ENCODE measurements around the gene RNF135.
"Not testable (repeated sequence)": the region's sequence is repeated elsewhere in the genome, so short reads cannot be mapped to it uniquely, and the experiment has no call there.

Gene RNF135

DNA sequence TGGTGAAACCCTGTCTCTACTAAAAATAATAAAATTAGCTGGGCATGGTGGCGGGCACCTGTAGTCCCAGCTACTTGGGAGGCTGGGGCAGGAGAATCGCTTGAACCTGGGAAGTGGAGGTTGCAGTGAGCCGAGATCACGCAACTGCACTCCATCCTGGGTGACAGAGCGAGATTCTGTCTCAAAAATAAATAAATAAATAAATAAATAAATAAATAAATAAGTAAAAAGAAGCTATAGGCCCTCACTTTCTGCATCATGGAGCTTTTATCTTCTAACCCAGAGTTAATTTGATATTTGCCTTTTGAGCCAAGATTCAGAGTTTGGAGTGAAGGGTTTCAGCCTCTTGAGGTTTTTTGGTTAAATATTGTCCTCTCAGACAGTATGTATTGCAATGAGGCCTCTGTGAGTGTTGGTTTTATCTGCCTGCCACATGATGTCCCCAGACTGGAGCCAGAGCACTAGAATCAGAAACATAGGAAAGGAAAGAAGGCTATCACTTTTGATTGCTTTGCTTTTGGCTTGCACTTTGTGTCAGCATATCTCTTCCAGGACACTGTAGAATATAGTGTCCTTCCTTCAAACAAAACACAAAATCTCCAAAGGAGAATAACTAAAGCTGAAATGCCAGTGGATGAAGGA lies 32.5 kb downstream of the RNF135 start:
- DNase-seq (ENCODE audit: low spot score) = no peak

DNA sequence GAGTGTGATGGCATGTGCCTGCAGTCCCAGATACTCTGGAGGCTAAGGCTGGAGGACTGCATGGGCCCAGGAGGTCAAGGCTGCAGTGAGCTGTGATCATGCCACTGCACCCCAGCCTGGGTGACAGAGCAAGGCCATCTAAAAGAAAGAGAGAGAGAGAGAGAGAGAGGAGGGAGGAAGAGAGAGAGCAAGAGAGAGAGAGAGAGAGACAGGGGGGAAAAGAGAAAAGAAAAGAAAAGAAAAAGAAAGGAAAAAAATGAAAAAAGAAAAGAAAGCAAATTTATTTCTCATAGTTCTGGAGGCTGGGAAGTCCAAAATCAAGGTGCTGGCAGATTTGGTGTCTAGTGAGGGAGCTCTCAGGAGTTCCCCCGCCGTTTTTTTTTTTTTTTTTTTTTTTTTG lies 33.3 kb downstream of the RNF135 start:
- no peak for DNase-seq (ENCODE audit: low spot score)

DNA sequence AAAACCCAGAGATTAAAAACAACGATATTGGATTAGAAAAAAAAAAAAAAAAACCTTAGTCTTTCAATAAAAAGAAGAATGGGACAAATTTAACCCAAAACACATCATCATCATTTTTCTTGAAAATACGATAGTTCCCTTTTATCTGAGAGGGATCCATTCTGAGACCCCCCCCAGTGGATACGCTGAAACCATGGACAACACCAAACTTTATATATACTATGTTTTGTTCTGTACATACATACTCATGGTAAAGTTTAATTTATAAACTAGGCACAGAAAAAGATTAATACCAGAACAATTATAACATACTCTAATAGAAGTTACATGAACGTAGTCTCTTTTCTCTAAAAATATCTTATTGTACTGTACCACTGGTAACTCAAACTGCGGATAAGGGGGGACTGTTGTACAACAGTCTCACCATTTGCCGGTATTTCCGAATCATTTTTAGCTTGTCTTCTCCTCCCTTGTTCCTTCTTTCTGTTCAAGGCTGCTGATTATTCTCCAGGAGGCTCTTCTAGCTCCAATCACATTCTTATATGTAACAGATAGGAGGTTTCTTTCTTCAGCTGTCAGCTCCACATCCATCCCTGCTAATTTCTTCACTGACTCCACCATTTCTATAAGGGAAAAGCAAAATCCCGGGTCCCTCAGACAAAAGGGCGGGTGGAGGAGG lies 37.0 kb downstream of the RNF135 start:
- no peak for DNase-seq (ENCODE audit: low spot score)

DNA sequence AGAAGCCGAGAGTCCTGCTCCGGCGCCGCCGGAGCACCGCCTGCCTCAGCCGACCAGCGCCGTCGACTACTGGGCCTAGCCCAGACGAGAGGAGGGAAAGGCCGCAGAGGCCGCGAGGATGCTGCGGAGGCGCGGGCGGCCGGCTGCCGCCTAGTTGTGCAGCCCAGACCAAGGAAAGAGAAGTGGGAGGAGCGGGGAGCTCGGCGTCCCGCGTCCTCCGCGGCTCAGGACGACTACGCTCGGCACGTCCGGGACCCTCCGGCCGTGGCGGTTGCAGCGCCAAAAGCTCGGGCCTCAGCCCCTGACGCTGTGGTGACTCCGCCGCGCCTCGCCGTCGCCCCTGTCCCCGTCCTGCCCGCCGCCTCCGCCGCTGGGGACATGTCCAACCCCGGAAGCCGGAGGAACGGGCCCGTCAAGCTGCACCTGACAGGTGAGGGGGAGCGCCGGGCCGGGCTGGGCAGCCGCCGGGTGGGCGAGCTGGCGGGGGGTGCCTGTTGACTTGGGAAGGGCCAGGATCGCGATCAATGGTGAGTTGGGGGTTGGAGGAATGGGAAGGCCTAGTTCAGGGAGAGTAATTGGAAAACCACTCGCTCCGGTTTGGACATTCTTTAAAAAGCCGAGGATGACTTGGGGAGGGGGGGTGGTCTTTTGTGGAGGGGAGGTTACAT lies 37.7 kb downstream of the RNF135 start:
- no peak for DNase-seq (ENCODE audit: low spot score)

DNA sequence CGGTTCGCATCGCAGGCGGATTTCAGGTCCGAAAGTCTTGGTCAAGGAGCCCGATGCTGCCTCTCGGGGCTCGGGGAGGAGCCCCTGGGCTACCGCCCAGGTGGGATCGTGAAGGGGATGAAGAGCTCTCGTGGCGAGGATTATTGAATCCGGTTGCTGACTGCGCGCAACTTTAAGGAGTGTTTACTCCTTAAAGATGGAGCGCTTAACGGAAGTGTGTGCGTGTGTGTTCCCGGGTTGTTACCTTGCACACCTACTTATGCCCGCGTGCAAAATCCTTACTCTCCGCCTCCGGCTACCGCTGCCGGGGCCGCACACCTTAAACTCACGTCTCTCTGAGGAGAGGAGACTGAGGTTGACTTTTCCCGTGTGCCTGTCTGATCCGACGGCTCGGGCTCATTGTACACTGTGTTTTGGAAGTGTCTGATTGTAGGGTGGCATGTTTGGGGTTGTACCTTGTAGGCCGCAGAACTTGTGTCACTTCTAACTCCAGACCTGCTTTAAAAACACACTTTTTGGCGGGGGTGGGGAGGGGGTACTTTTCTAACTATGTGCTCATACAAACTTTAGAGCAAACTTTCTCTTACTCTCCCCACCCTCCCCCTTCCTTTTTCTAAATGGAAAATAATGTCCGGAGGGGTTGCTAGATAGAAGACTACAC lies 38.3 kb downstream of the RNF135 start:
- DNase-seq (ENCODE audit: low spot score) = not testable (repeated sequence)

DNA sequence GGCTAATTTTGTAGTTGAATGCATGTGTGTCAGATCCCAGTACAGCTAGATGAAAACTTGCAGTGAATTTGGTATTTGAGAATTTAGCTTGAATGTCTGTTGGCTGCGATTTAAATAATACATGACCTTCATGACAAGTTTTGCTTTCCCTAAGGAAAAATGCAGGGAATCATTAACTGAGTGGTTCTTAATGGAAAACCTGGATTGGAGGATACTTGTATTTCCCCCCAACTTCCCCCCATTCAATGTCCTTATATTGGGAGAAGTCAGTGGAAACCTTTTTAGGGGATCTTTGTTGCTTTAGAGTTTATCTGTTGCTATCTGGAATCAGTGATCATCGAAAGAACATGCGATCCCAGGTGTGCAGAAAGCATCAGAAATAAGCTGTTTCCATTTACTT lies 39.2 kb downstream of the RNF135 start:
- not testable (repeated sequence) for DNase-seq (ENCODE audit: low spot score)

DNA sequence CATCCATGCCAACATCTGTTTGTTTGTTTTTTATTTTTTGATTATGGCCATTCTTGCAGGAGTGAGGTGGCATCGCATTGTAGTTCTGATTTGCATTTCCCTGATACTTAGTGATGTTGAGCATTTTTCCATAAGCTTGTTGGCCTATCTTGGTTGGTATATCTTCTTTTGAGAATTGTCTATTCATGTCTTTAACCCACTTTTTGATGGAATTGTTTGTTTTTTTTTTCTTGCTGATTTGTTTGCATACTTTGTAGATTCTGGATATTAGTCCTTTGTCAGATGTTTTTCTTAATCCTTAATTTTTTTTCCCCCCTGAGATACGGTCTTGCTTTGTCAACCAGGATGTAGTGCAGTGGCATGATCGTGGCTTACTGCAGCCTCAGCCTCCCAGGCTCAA lies 43.0 kb downstream of the RNF135 start:
- DNase-seq (ENCODE audit: low spot score) = no peak

DNA sequence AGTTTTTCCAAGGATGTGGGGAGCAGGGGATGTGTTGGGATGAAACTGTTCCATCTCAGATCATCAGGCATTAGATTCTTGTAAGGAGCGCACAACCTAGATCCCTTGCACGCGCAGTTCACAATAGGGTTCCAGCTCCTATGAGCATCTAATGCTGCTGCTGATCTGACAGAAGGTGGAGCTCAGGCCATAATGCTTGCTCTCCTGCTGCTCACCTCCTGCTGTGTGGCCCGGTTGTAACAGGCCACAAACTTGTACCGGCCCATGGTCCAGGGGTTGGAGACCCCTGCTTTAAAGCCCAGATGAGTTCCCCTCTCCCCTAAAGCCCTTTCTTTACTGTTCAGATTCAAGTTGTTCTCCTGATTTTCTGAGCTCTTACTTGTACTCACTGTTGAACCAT lies 44.8 kb downstream of the RNF135 start:
- no peak for DNase-seq (ENCODE audit: low spot score)

DNA sequence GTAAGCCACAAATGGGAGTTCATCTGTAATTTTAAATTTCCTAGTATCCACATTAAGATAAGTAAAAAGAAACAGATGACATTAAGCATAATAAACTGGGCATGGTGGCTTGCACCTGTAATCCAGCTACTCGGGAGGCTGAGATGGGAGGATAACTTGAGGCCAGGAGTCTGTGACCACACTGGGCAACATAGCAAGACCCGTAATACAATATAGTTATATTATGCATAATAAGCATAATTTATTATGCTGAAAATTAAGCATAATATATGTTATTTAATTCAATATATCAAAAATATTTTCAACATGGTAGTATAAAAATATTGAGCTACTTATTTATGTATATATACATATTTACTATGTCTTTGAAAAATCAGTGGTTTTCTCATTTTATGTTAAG lies 48.2 kb downstream of the RNF135 start:
- DNase-seq (ENCODE audit: low spot score) = no peak

DNA sequence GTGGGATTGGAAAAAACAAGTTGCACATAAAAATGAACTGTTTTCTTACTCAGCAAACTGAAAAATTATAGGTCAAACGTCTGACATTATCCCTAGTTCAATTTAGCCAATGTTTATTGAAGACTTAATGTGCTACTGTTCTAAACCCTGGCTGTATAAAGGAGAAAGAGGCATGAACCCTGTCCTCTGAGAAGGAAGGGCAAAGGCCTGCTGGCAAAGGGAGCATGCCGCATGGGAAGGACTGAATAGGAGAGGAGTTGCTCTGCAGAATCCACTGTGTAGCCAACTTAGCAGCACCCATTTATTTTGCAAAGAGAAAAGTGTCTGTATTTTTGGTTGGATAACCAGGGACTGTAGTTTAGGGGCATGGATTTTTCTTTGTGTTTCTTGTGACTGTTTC lies 52.3 kb downstream of the RNF135 start:
- DNase-seq (ENCODE audit: low spot score) = not testable (repeated sequence)

DNA sequence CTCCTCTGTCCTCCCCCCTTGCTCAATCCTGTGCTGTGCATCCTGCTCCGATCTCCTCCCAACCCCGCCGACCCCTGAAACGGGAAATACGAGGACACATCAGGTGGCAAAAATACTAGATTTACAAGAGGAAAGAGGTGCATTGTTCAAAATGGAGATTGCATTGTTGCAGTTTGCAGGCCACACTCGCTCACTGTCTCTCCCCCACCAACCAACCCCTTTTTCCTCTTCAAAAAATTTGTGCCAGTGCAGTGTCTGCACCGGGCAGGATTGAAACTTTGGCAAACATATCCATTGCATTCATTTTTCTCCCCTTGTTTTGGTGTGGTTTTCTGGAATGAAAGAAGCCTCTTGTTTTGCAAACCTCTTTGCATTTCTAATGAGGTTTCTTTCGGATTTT lies 61.0 kb downstream of the RNF135 start:
- DNase-seq (ENCODE audit: low spot score) = no peak

DNA sequence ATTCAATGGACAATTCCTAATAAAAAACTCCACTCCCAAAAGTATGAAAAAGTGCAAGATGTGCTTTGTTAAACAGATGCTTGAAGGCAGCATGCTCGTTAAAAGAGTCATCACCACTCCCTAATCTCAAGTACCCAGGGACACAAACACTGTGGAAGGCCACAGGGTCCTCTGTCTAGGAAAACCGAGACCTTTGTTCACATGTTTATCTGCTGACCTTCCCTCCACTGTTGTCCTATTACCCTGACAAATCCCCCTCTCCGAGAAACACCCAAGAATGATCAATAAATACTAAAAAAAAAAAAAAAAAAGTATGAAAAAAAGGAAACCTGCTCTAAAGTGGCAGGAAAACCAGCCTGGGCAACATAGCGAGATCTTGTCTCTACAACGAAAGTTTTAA lies 64.8 kb downstream of the RNF135 start:
- not testable (repeated sequence) for DNase-seq (ENCODE audit: low spot score)

DNA sequence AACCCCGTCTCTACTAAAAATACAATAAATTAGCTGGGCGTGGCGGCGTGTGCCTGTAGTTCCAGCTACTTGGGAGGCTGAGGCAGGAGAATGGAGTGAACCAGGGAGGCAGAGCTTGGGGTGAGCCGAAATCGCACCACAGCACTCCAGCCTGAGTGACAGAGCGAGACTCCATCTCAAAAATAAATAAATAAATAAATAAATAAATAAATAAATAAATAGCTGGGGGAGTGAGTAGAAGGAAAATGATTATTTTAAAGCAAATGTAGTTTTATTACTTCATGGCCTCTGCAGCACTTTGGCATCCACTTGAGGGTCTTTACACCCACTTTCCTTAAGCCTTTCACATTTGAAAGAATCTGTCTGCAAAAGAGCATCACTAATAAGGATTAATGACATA lies 70.0 kb downstream of the RNF135 start:
- DNase-seq (ENCODE audit: low spot score) = not testable (repeated sequence)

DNA sequence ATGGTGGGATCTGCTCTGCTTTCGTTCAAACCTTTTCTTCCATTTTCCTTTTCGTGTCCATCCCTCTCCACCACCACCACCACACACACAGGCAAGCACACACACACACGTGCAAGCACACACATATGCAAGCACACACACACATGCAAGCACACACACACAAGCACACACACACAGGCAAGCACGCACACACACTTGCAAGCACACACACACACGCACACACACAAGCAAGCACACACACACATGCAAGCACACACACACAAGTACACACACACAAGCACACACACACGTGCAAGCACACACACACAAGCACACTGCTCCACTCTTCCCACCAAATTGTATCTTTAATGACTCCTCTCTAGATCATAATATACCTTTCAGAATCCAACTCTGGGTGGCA lies 71.5 kb downstream of the RNF135 start:
- DNase-seq (ENCODE audit: low spot score) = not testable (repeated sequence)

DNA sequence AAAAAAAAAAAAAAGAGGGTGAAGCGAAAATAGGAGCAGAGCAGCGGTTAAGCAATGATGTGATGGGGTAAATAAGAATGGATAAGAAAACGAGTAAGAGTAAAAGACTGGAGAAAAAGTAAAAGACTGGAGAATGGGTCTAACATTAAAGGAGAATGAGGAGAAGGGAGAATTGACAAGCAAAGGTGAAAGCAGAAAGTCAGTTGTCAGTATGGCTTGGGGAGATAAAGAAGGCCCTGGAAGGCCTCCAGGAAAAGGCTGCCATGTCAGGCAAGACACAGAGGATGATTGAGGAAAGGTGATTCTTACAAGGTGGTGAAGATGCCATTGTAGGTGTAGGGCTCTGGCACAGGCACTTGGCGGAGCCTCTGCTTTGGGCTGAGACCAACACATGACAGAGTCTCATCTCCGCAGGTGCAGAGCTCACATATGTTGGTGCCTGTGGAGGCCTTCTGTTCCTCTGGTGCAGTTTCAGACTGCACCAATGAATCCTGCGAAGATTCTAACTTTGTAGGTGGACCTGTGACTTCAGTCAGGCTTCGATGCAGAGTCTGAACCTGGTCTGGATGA lies 76.1 kb downstream of the RNF135 start:
- DNase-seq (ENCODE audit: low spot score) = not testable (repeated sequence)

DNA sequence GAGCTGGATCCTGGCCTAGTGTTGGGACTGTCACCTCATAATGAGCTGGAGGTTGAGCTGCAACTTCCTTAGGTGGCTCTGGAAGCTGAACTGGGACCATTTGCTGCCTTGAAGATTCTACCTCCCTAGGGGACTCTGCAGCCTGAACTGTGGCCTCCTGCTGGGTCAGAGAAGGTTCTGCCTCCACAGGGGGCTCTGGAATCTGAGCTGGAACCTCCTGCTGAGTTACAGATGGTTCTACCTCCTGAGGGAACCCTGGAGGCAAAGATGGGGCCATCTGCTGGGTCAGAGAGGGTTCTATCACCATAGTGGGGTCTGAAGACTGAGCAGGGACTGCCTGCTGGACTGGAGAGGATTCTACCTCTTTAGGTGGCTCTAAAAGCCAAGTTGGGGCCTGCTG lies 77.3 kb downstream of the RNF135 start:
- no peak for DNase-seq (ENCODE audit: low spot score)

DNA sequence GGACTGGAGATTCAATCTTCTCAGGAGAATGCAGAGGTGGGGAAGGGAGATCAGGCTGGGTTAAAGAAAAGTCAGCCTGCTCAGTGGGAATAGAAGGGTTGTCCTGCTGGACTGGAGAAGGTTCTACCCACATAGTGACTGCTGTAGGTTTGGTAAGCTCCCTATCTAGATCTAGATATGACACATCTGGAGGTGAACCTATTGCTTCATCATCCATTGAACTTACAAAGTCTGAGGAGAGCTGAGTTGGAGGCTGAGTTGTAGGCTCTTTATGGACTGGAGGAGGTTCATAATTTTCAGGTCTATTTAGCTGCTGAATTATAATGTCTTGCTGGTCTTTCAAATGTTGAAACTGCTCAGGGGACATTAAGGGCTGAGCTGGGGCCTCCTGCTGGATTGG lies 77.9 kb downstream of the RNF135 start:
- no peak for DNase-seq (ENCODE audit: low spot score)
